NCI-H1436 treated with DMSO at 0.1 percent for 48 hours (cell line): ENCODE results near the gene TANC1.

ENCODE experiments used
- DNase-seq: peaks from one replicate; lab custom pipeline; 2025; lab: John Stamatoyannopoulos, UW

TANC1 gene

DNA sequence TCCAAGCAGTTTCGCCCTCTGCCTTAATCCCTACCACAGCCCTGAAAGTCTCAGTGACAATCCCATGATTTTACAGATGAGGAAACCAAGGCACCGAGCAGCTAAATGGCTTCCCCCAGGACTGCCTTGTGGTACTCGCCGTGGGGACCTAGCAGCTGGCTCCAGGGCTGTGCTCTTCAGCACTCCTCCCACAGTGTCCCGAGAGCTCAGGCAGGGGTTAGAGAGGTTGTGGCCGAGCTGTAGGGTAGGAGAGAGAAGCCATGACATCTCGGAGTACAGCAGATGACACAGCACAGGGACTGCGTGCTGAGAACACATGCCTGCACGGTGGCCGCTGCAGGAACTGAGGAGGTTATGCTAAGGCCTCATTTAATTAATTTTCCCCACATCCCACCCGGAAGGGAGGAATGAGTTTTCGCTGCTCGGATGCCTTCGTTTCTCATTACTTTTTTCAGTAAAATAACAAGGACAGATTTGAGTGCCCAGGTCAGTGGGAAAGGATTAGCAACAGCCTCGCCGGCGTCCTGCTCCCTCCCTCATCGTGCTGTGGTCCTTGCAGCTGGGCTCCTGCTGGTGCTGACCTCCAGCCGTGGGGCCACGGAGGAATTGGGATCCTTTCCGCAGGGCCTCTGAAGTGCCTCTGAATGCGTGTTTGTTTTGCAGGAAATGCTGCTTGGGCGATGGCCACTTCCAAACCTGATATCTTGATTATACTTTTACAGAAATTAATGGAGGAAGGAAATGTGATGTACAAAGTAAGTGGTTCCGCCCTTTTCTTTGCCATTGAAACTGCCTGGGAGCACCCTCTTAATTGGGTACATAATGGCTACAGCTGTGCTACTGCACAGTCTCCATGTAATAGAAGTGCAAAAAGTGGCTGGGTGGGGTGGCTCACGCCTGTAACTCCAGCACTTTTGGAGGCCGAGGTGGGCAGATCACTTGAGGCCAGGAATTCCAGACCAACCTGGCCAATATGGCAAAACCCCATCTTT is 256.9 kb downstream of the TANC1 start:
- DNase-seq = peak; percentile 40

GRCh38 chr2:159226059-159226461 is 257.6 kb downstream of the TANC1 start:
- no peak for DNase-seq

- DNase-seq = no peak
These were observed 258.4 kb downstream of the TANC1 start for GRCh38 chr2:159226608-159227385.

- DNase-seq = no peak
These were observed 259.0 kb downstream of the TANC1 start for GRCh38 chr2:159227467-159227866.

- DNase-seq = no peak
These were observed 259.7 kb downstream of the TANC1 start for GRCh38 chr2:159228081-159228581.

DNA sequence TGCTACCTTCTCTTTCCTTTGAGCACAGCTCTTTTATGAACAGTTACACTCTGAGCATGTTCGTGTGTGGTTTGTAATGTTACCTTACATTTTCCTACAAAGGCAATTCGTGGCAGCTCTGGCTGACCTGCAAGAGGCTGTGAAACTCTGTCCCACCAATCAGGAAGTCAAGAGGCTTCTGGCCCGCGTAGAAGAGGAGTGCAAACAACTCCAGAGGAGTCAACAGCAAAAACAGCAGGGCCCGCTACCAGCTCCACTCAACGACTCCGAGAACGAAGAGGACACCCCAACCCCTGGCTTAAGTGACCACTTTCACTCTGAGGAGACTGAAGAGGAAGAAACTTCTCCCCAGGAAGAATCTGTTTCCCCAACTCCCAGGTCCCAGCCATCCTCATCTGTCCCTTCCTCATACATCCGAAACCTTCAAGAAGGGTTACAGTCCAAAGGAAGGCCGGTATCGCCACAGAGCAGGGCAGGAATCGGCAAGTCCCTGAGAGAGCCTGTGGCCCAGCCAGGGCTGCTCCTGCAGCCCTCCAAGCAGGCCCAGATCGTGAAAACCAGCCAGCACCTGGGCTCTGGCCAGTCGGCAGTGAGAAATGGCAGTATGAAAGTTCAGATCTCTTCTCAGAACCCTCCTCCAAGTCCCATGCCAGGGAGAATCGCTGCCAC is 261.2 kb downstream of the TANC1 start:
- DNase-seq = no peak

GRCh38 chr2:159230145-159230877 is 261.9 kb downstream of the TANC1 start:
- no peak for DNase-seq

- DNase-seq = no peak
These were observed 264.2 kb downstream of the TANC1 start for GRCh38 chr2:159232456-159233170.

DNA sequence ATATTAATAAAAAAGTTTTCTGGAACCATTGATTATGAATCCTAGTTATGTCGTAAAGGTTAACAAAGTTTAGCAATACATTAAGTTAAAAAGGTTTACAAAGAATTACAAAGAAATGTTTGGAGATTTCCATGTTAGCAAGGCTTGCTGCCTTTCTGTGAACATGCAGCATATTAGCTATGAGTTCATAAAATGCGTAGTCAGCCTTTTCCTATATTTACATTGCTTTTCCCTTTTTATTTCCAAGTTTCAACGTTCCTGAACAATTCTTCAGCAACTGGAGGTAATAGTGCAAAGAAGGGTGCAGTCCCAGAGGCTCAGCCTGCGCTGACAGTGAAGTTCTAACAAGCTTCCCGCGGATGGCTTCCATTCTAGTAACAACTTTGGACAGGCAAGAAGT is 266.4 kb downstream of the TANC1 start:
- no peak for DNase-seq

GRCh38 chr2:159243529-159243928 is 275.1 kb downstream of the TANC1 start:
- no peak for DNase-seq

GRCh38 chr2:159246325-159246988 is 278.0 kb downstream of the TANC1 start:
- DNase-seq = no peak

- DNase-seq = no peak
These were observed 281.7 kb downstream of the TANC1 start for GRCh38 chr2:159249990-159250715.

DNA sequence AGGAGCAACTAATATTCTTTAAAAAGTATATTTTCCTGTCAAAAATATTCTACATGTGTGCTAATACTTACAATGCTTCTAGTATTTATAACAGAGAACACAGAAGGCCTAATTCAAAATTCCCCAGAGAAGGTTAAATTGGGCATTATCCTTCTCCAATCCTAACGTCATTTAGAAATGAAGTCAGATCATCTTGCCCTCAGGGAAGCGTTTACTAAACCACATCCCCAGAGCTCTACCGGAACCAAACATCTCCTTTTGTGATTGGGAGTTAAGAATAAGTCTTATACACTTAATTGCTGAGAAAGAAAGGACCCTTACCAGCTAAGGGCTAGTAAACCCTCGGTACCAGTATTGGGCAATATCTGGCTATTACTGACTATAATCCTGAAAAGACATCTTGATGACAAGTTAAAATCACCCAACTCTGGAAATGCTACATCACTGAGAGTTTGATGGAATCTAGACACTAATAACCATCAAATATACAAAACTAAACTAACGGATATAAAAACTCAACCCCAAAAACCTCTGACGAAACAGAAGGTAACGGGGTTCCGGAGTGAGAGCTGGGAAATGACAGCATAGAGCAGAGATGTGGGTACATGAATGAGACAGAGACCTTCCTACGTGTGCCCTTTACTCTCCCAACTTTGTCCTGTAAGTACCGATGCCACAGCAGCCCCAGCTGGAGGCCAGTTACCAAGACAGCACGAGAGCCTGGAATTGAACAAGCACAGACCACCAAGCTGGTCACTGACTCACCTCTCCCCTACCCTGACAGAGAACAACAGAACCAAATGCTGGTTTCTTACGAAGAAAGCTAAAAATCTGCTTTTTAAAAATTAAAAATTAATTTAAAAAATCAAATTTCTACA is 283.1 kb downstream of the TANC1 start:
- no peak for DNase-seq

- DNase-seq = no peak
These were observed 284.5 kb downstream of the TANC1 start for GRCh38 chr2:159252905-159253304.

GRCh38 chr2:159256159-159256558 is 287.7 kb downstream of the TANC1 start:
- no peak for DNase-seq

DNA sequence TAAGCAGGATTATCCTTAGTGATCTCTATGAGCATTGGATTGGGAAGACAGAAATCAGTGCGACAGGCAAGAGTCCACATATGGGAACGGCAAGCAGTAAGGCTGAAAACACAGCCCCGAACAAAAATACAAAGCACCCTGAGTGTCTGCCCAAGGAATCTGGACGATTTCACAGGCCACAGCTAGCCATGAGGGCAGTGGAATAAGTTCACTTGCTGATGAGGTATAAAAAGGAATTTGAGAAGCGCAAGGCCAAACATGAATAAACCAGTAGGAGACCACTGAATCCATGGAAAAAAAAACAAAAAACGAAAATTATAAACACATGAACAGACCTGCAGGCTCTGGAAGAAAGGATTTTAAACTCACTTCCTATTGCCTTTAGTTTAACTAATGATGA is 293.8 kb downstream of the TANC1 start:
- no peak for DNase-seq

- no peak for DNase-seq
These were observed 294.5 kb downstream of the TANC1 start for GRCh38 chr2:159262904-159263303.

GRCh38 chr2:159265171-159265576 is 296.7 kb downstream of the TANC1 start:
- DNase-seq = no peak

- no peak for DNase-seq
These were observed 298.1 kb downstream of the TANC1 start for GRCh38 chr2:159266554-159266953.
